DOHH2 (cell line): Measurements from ENCODE around the gene MTO1.
"Not testable (repeated sequence)": the region's sequence is repeated elsewhere in the genome, so short reads cannot be mapped to it uniquely, and the experiment has no call there.

ENCODE experiments used
- H3F3A ChIP-seq: fragments of 200-600 bp; sonication (generic), shearing (Covaris generic); 2 replicates; pipeline ENCODE4 v1.6.0; 2016; ENCODE audit warnings: antibody characterized with exemption, mild to moderate bottlenecking; ENCODE audit not compliant: control insufficient read depth, insufficient read depth
- H3K27ac ChIP-seq: fragments of 200-600 bp; sonication (generic); 2 replicates; pipeline ENCODE4 v1.5.1; 2014; ENCODE audit warnings: low read depth, mild to moderate bottlenecking, low read length, moderate library complexity
- H3K27me3 ChIP-seq: fragments of 200-600 bp; sonication (generic); 2 replicates; pipeline ENCODE4 v1.6.1; 2014; ENCODE audit warnings: mild to moderate bottlenecking, low read length, mixed read lengths; ENCODE audit not compliant: control insufficient read depth
- H3K36me3 ChIP-seq: fragments of 200-600 bp; sonication (generic); 2 replicates; pipeline ENCODE4 v1.6.1; 2014; ENCODE audit warnings: mild to moderate bottlenecking, low read length, moderate library complexity, mixed read lengths; ENCODE audit not compliant: control insufficient read depth
- H3K4me1 ChIP-seq: fragments of 200-600 bp; sonication (generic); 2 replicates; pipeline ENCODE4 v1.6.1; 2014; ENCODE audit warnings: mild to moderate bottlenecking, low read length, mixed read lengths; ENCODE audit not compliant: control insufficient read depth
- H3K4me2 ChIP-seq: fragments of 200-600 bp; sonication (generic); 2 replicates; pipeline ENCODE4 v1.6.0; 2014; ENCODE audit warnings: mild to moderate bottlenecking, low read length, moderate library complexity
- H3K4me3 ChIP-seq: fragments of 200-600 bp; sonication (generic); 2 replicates; pipeline ENCODE4 v1.5.1; 2014; ENCODE audit warnings: mild to moderate bottlenecking, low read length, mixed read lengths
- H3K79me2 ChIP-seq: fragments of 200-600 bp; sonication (generic); 2 replicates; pipeline ENCODE4 v1.6.1; 2014; ENCODE audit warnings: mild to moderate bottlenecking, low read length, mixed read lengths; ENCODE audit not compliant: control insufficient read depth
- H3K9me2 ChIP-seq: fragments of 200-600 bp; sonication (generic); replicated peaks from 2 replicates; pipeline ENCODE4 v1.6.1; 2014; ENCODE audit warnings: mild to moderate bottlenecking, low read length, mixed read lengths; ENCODE audit not compliant: control insufficient read depth
- H3K9me3 ChIP-seq: fragments of 200-600 bp; sonication (generic); 2 replicates; pipeline ENCODE4 v1.6.1; 2014; ENCODE audit warnings: antibody characterized with exemption, low read length, mixed read lengths; ENCODE audit not compliant: control insufficient read depth, insufficient read depth
- H4K20me1 ChIP-seq: fragments of 200-600 bp; sonication (generic); 2 replicates; pipeline ENCODE4 v1.6.0; 2014; ENCODE audit warnings: low read depth, mild to moderate bottlenecking, antibody characterized with exemption, low read length, moderate library complexity; ENCODE audit not compliant: control insufficient read depth, insufficient read depth
- CTCF ChIP-seq: fragments of 200-600 bp; sonication (generic); IDR thresholded peaks from one replicate; pipeline ENCODE4 v1.5.1; 2014; ENCODE audit warnings: antibody characterized with exemption, mild to moderate bottlenecking, low read depth, low read length; ENCODE audit not compliant: poor library complexity, severe bottlenecking
- EZH2phosphoT487 ChIP-seq: fragments of 200-600 bp; sonication (generic); IDR thresholded peaks from 2 replicates; pipeline ENCODE4 v1.6.1; 2017; ENCODE audit warnings: borderline replicate concordance, mild to moderate bottlenecking, antibody characterized with exemption, low read length, moderate library complexity, mixed read lengths

The MTO1 gene

GRCh38 chr6:73538116-73538779, 76.7 kb downstream of the MTO1 start:
- Histone ChIP-seq H3K9me3 (no peaks in the 10 kb centered on the region), H3K9me2 (no peaks in the 10 kb centered on the region), H3K27ac (no peak overlapping the region), H3K4me1 (peaks cover 6% of the 10 kb centered on the region), H3F3A (no peaks in the 10 kb centered on the region), H3K36me3 (no peaks in the 10 kb centered on the region), H3K79me2 (no peaks in the 10 kb centered on the region), H3K27me3 (no peaks in the 10 kb centered on the region), H3K4me2 (no peak overlapping the region), H4K20me1 (no peaks in the 10 kb centered on the region), H3K4me3 (no peak overlapping the region)
- TF ChIP-seq CTCF (no peak), EZH2phosphoT487 (no peak)

GRCh38 chr6:73542481-73542880, 80.9 kb downstream of the MTO1 start:
- H3K4me2 ChIP-seq, H3K36me3 ChIP-seq, H3K9me3 ChIP-seq, H3K27me3 ChIP-seq, H3K79me2 ChIP-seq, H3K9me2 ChIP-seq, H3K4me3 ChIP-seq, H3K27ac ChIP-seq, H4K20me1 ChIP-seq, H3F3A ChIP-seq: not testable (repeated sequence)
- H3K4me1 ChIP-seq = peaks cover 14% of the 10 kb centered on the region

GRCh38 chr6:73542891-73543290, 81.4 kb downstream of the MTO1 start:
- Histone ChIP-seq H3K36me3 (no peaks in the 10 kb centered on the region), H3K9me3 (no peaks in the 10 kb centered on the region), H3K9me2 (no peaks in the 10 kb centered on the region), H3K4me3 (no peak overlapping the region), H3K27me3 (no peaks in the 10 kb centered on the region), H3F3A (no peaks in the 10 kb centered on the region), H3K79me2 (no peaks in the 10 kb centered on the region), H3K27ac (no peak overlapping the region), H3K4me2 (no peak overlapping the region), H4K20me1 (no peaks in the 10 kb centered on the region), H3K4me1 (peaks cover 14% of the 10 kb centered on the region)
- no peak for TF ChIP-seq CTCF
- no peak for TF ChIP-seq EZH2phosphoT487

- no peaks in the 10 kb centered on the region for H4K20me1 ChIP-seq
- no peak overlapping the region for H3K27ac ChIP-seq
- H3K9me2 ChIP-seq = no peaks in the 10 kb centered on the region
- H3F3A ChIP-seq = no peaks in the 10 kb centered on the region
- TF ChIP-seq CTCF = no peak
- no peak for TF ChIP-seq EZH2phosphoT487
- no peaks in the 10 kb centered on the region for H3K27me3 ChIP-seq
- no peaks in the 10 kb centered on the region for H3K79me2 ChIP-seq
- no peaks in the 10 kb centered on the region for H3K36me3 ChIP-seq
- no peaks in the 10 kb centered on the region for H3K9me3 ChIP-seq
- H3K4me2 ChIP-seq = no peak overlapping the region
- no peak overlapping the region for H3K4me3 ChIP-seq
- peaks cover 8% of the 10 kb centered on the region for H3K4me1 ChIP-seq
Measured at GRCh38 chr6:73547036-73547435, 85.5 kb downstream of the MTO1 start.
